Upper lobe of left lung (tissue), 4 donors: ENCODE data around the gene STX3.
"Not testable (repeated sequence)": the region's sequence is repeated elsewhere in the genome, so short reads cannot be mapped to it uniquely, and the experiment has no call there.

Experiments used
- POLR2A ChIP-seq, 4 donors: fragments of 450-650 bp; IDR thresholded peaks; one replicate each; pipeline ENCODE4 v1.5.1; 2016 to 2017; ENCODE audit warnings: antibody characterized with exemption in 4 of 4, mild to moderate bottlenecking in 2 of 4
- POLR2AphosphoS5 ChIP-seq, 2 donors: sonication (generic); formaldehyde crosslinking; IDR thresholded peaks; one replicate each; pipeline ENCODE4 v1.5.1; 2017; ENCODE audit warnings: antibody characterized with exemption in 2 of 2
- TF ChIP-seq, protein P1 (sequence below), 6 experiments: fragments of 450-650 bp in 4 of 6; fragments of 200-600 bp in 2 of 6; sonication (generic) in 2 of 6; IDR thresholded peaks; one replicate each; pipeline ENCODE4 v1.5.1; 2016 to 2019; ENCODE audit warnings: antibody characterized with exemption in 6 of 6

DNA sequence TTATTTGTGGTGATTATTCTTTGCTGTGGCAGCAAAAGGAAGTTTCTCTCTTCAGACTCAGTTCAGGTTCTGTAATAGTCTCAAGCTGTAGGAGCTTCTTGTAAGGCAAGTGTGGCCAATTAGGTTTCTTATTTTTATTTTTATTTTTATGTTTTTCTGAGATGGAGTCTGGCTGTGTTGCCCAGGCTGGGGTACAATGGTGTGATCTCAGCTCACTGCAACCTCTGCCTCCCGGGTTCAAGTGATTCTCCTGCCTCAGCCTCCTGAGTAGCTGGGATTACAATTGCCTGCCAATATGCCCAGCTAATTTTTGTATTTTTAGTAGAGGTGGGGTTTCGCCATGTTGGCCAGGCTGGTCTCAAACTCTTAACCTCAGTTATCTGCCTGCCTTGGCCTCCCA, 94.4 kb downstream of the STX3 start:
- TF ChIP-seq POLR2AphosphoS5, POLR2A (IDR thresholded peaks at IDR 0.05): not testable (repeated sequence)
- TF ChIP-seq, protein P1, sequence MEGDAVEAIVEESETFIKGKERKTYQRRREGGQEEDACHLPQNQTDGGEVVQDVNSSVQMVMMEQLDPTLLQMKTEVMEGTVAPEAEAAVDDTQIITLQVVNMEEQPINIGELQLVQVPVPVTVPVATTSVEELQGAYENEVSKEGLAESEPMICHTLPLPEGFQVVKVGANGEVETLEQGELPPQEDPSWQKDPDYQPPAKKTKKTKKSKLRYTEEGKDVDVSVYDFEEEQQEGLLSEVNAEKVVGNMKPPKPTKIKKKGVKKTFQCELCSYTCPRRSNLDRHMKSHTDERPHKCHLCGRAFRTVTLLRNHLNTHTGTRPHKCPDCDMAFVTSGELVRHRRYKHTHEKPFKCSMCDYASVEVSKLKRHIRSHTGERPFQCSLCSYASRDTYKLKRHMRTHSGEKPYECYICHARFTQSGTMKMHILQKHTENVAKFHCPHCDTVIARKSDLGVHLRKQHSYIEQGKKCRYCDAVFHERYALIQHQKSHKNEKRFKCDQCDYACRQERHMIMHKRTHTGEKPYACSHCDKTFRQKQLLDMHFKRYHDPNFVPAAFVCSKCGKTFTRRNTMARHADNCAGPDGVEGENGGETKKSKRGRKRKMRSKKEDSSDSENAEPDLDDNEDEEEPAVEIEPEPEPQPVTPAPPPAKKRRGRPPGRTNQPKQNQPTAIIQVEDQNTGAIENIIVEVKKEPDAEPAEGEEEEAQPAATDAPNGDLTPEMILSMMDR (IDR thresholded peaks at IDR 0.05), result not testable (repeated sequence)
